ENCODE results near the gene NIT1.

The NIT1 gene

GRCh38 chr1:161158316-161159010, 40.6 kb downstream of the NIT1 start:
- Histone ChIP-seq H4K20me1 (ENCODE audit: insufficient read depth, low read length) (no peaks in the 10 kb centered on the region), H3K9ac (ENCODE audit: low read length) (peak overlapping the region; percentile 87; the same call in 1 of the 2 replicates), H3K27ac (ENCODE audit: low read length) (peak overlapping the region; percentile 46; the same call in 1 of the 2 replicates), H3K9me2 (replicated peaks; ENCODE audit: insufficient read depth, low read length) (no peaks in the 10 kb centered on the region), H3K4me1 (ENCODE audit: low read length) (peaks cover 31% of the 10 kb centered on the region), H3F3A (ENCODE audit: insufficient read depth, low read length) (peaks cover 22% of the 10 kb centered on the region), H3K9me3 (replicated peaks; ENCODE audit: insufficient read depth, low read length) (no peaks in the 10 kb centered on the region), H3K36me3 (replicated peaks; ENCODE audit: insufficient read depth, low read length) (peaks cover 5% of the 10 kb centered on the region; the same call in 1 of the 2 replicates), H3K4me3 (ENCODE audit: low read length) (peak overlapping the region; percentile 71), H3K79me2 (ENCODE audit: low read length) (peaks cover 40% of the 10 kb centered on the region), H2AFZ (ENCODE audit: low read length) (no peak overlapping the region; the same call in 1 of the 2 replicates), H3K27me3 (replicated peaks; ENCODE audit: insufficient read depth, low read length) (no peaks in the 10 kb centered on the region), H3K4me2 (ENCODE audit: low read depth, low read length) (peak overlapping the region; percentile 70)
- peak; percentile 41 for DNase-seq
- no peak for TF ChIP-seq EZH2 (optimal IDR thresholded peaks at IDR 0.05; ENCODE audit: low read depth, low read length)
- TF ChIP-seq EZH2phosphoT487 (IDR thresholded peaks at IDR 0.05; ENCODE audit: low read length) = no peak
- no peak for TF ChIP-seq CTCF (IDR thresholded peaks at IDR 0.05; ENCODE audit: low read length)

GRCh38 chr1:161159087-161159912, 41.4 kb downstream of the NIT1 start, which contains the start of gene USP21:
TSS of gene USP21 (plus strand) at chr1:161159500. CDS start at chr1:161160641, 1,141 bp downstream.
- H3F3A ChIP-seq (ENCODE audit: insufficient read depth, low read length) = peaks cover 16% of the 10 kb centered on the region
- peak within 1 kb of the TSS; percentile 46; the same call in 1 of the 2 replicates for H3K27ac ChIP-seq (ENCODE audit: low read length)
- peak within 1 kb of the TSS; percentile 87 for H3K9ac ChIP-seq (ENCODE audit: low read length)
- H3K79me2 ChIP-seq (ENCODE audit: low read length) = peaks cover 36% of the 10 kb centered on the region
- TF ChIP-seq EZH2phosphoT487 (IDR thresholded peaks at IDR 0.05; ENCODE audit: low read length) = no peak
- peak; percentile 56 for TF ChIP-seq CTCF (IDR thresholded peaks at IDR 0.05; ENCODE audit: low read length)
- peak within 1 kb of the TSS; percentile 67 for H2AFZ ChIP-seq (ENCODE audit: low read length)
- no peaks in the 10 kb centered on the region for H3K9me2 ChIP-seq (replicated peaks; ENCODE audit: insufficient read depth, low read length)
- H3K9me3 ChIP-seq (replicated peaks; ENCODE audit: insufficient read depth, low read length) = no peaks in the 10 kb centered on the region
- no peaks in the 10 kb centered on the region for H3K27me3 ChIP-seq (replicated peaks; ENCODE audit: insufficient read depth, low read length)
- H3K36me3 ChIP-seq (replicated peaks; ENCODE audit: insufficient read depth, low read length) = peaks cover 5% of the 10 kb centered on the region; the same call in 1 of the 2 replicates
- peak within 1 kb of the TSS; percentile 71 for H3K4me3 ChIP-seq (ENCODE audit: low read length)
- peak; percentile 96 for DNase-seq
- H3K4me1 ChIP-seq (ENCODE audit: low read length) = peaks cover 31% of the 10 kb centered on the region
- H3K4me2 ChIP-seq (ENCODE audit: low read depth, low read length) = peak within 1 kb of the TSS; percentile 70
- H4K20me1 ChIP-seq (ENCODE audit: insufficient read depth, low read length) = no peaks in the 10 kb centered on the region

GRCh38 chr1:161159913-161160243, 42.0 kb downstream of the NIT1 start:
- H3K4me2 ChIP-seq (ENCODE audit: low read depth, low read length) = peak overlapping the region; percentile 70
- H3K9me2 ChIP-seq (replicated peaks; ENCODE audit: insufficient read depth, low read length) = no peaks in the 10 kb centered on the region
- no peaks in the 10 kb centered on the region for H3K9me3 ChIP-seq (replicated peaks; ENCODE audit: insufficient read depth, low read length)
- peaks cover 16% of the 10 kb centered on the region for H3F3A ChIP-seq (ENCODE audit: insufficient read depth, low read length)
- peaks cover 27% of the 10 kb centered on the region for H3K4me1 ChIP-seq (ENCODE audit: low read length)
- H3K9ac ChIP-seq (ENCODE audit: low read length) = peak overlapping the region; percentile 87
- peak overlapping the region; percentile 46; the same call in 1 of the 2 replicates for H3K27ac ChIP-seq (ENCODE audit: low read length)
- peaks cover 31% of the 10 kb centered on the region for H3K79me2 ChIP-seq (ENCODE audit: low read length)
- peak overlapping the region; percentile 67 for H2AFZ ChIP-seq (ENCODE audit: low read length)
- H3K4me3 ChIP-seq (ENCODE audit: low read length) = peak overlapping the region; percentile 71
- H3K27me3 ChIP-seq (replicated peaks; ENCODE audit: insufficient read depth, low read length) = no peaks in the 10 kb centered on the region
- DNase-seq = no peak
- H3K36me3 ChIP-seq (replicated peaks; ENCODE audit: insufficient read depth, low read length) = peaks cover 5% of the 10 kb centered on the region; the same call in 1 of the 2 replicates
- TF ChIP-seq EZH2 (optimal IDR thresholded peaks at IDR 0.05; ENCODE audit: low read depth, low read length) = no peak
- no peak for TF ChIP-seq CTCF (IDR thresholded peaks at IDR 0.05; ENCODE audit: low read length)
- no peak for TF ChIP-seq EZH2phosphoT487 (IDR thresholded peaks at IDR 0.05; ENCODE audit: low read length)
- no peaks in the 10 kb centered on the region for H4K20me1 ChIP-seq (ENCODE audit: insufficient read depth, low read length)

All from MM.1S (cell line).